MCF 10A (cell line): Measurements from ENCODE around the gene B9D2. TPM values are rescaled to one million over a fixed set of nuclear protein-coding genes. Genes with fewer than 3 reads are reported as not detected.
A peak's percentile ranks its signal among the peaks of the same experiment; 100 is the strongest.

Source experiments
- BruUV-seq: library from RNA; stranded (reverse); fragments of 400-500 nt; replicated peaks from 2 replicates; lab custom pipeline; 2021; lab: Mats Ljungman, UMichigan
- CTCF ChIA-PET: fragments of 300-600 bp; sonication (Branson Sonifier 250); formaldehyde crosslinking; extraction: SDS; loops from one replicate; lab custom pipeline; 2021; ENCODE audit warnings: antibody characterized with exemption, inconsistent platforms; lab: Yijun Ruan, JAX
- POLR2A ChIA-PET: fragments of 300-600, 350-650 bp; sonication (Branson Sonifier 250); formaldehyde crosslinking; extraction: SDS; loops from one replicate; lab custom pipeline; 2020; ENCODE audit warnings: antibody characterized with exemption, inconsistent platforms; lab: Yijun Ruan, JAX
- DNase-seq: peaks from one replicate; pipeline ENCODE4 v3.0.0-alpha.2; 2018; ENCODE audit not compliant: unreplicated experiment
- H3K27ac Mint-ChIP-seq: one replicate; pipeline ENCODE4 v1.8.0; 2022; ENCODE audit warnings: mild to moderate bottlenecking, low read depth, mixed read lengths; ENCODE audit not compliant: unreplicated experiment
- H3K27me3 Mint-ChIP-seq: one replicate; pipeline ENCODE4 v1.8.0; 2022; ENCODE audit warnings: mixed read lengths; ENCODE audit not compliant: insufficient read depth, unreplicated experiment
- H3K36me3 Mint-ChIP-seq: one replicate; pipeline ENCODE4 v1.8.0; 2022; ENCODE audit warnings: mild to moderate bottlenecking, moderate library complexity, mixed read lengths; ENCODE audit not compliant: insufficient read depth, unreplicated experiment
- H3K4me1 Mint-ChIP-seq: one replicate; pipeline ENCODE4 v1.8.0; 2022; ENCODE audit warnings: mixed read lengths; ENCODE audit not compliant: insufficient read depth, unreplicated experiment
- H3K4me3 Mint-ChIP-seq: one replicate; pipeline ENCODE4 v1.8.0; 2022; ENCODE audit warnings: mild to moderate bottlenecking, moderate library complexity, mixed read lengths; ENCODE audit not compliant: unreplicated experiment
- H3K9me3 Mint-ChIP-seq: one replicate; pipeline ENCODE4 v1.8.0; 2022; ENCODE audit warnings: mixed read lengths; ENCODE audit not compliant: unreplicated experiment
- CTCF ChIP-seq: fragments of 200-600 bp; IDR thresholded peaks from one replicate; pipeline ENCODE4 v1.8.0; 2022; ENCODE audit warnings: antibody characterized with exemption, mild to moderate bottlenecking; ENCODE audit not compliant: unreplicated experiment
- intact Hi-C: fragments of 100-400 bp; cut with micrococcal nuclease; formaldehyde crosslinking; loops from 2 replicates; pipeline ENCODE4 v1.14.1; 2022
- total RNA-seq: library from RNA; stranded (reverse); gene quantifications from 2 replicates; pipeline ENCODE4 v1.2.3, GENCODE V29; 2022

B9D2 gene
- total RNA-seq, 1 experiment from 2014 or later: 5.7 TPM

- POLR2A ChIA-PET: interaction anchor here (0.8 to 1.5 kb wide), 3 partner anchors 10 to 61 kb away, joined by 3 to 6 read pairs (median 5); partner anchors contain the start of gene B9D2
- CTCF ChIA-PET: interaction anchor here (0.6 kb wide), 1 partner anchor 28 kb away, joined by 3 read pairs; no protein-coding TSS in a partner anchor
- H3K36me3 Mint-ChIP-seq: peaks cover 15% of the 10 kb centered on the region
Observed at GRCh38 chr19:41377977-41378709, 14.2 kb upstream of the B9D2 start.

GRCh38 chr19:41376998-41377365 lies 13.0 kb upstream of the B9D2 start:
- H3K4me1 Mint-ChIP-seq: peaks cover 35% of the 10 kb centered on the region
- peaks cover 18% of the 10 kb centered on the region for H3K36me3 Mint-ChIP-seq
- H3K27me3 Mint-ChIP-seq: no peaks in the 10 kb centered on the region
- TF ChIP-seq CTCF: no peak
- ChIA-PET POLR2A (interaction anchor here (3.2 kb wide), 1 partner anchor 13 kb away, joined by 13 read pairs; the partner anchor contains the start of gene B9D2), CTCF (interaction anchor here (1.0 kb wide), 1 partner anchor 21 kb away, joined by 3 read pairs; no protein-coding TSS in a partner anchor)
- H3K4me3 Mint-ChIP-seq: peak overlapping the region; percentile 48
- H3K9me3 Mint-ChIP-seq: no peaks in the 10 kb centered on the region
- no peak overlapping the region for H3K27ac Mint-ChIP-seq
- intact Hi-C loops: no loop called here
- no peak for DNase-seq
- no TSS peak for BruUV-seq

More at GRCh38 chr19:41377977-41378709, 14.2 kb upstream of the B9D2 start:
- Mint-ChIP-seq H3K27ac (no peak overlapping the region), H3K4me1 (peaks cover 35% of the 10 kb centered on the region), H3K9me3 (no peaks in the 10 kb centered on the region), H3K4me3 (no peak overlapping the region), H3K27me3 (no peaks in the 10 kb centered on the region)
- intact Hi-C loops: no loop called here
- TF ChIP-seq CTCF: no peak
- no peak for DNase-seq
- BruUV-seq: no TSS peak

GRCh38 chr19:41376241-41376997 lies 12.5 kb upstream of the B9D2 start, which contains the start of gene TMEM91:
Gene TMEM91, plus strand, starts transcription at chr19:41376533. Its CDS starts 1,777 bp downstream, at chr19:41378310.
- H3K27me3 Mint-ChIP-seq: no peaks in the 10 kb centered on the region
- POLR2A ChIA-PET: interaction anchor here (1.6 to 3.2 kb wide), 2 partner anchors 12 to 49 kb away, joined by 4 to 13 read pairs; partner anchors contain the start of gene B9D2
- peak within 1 kb of the TSS; percentile 48 for H3K4me3 Mint-ChIP-seq
- peak; percentile 51 for DNase-seq
- CTCF ChIA-PET: interaction anchor here (1.0 kb wide), 1 partner anchor 21 kb away, joined by 3 read pairs; no protein-coding TSS in a partner anchor
- TF ChIP-seq CTCF: no peak
- intact Hi-C loops: no loop called here
- peaks cover 37% of the 10 kb centered on the region for H3K4me1 Mint-ChIP-seq
- H3K36me3 Mint-ChIP-seq: peaks cover 13% of the 10 kb centered on the region
- no peak within 1 kb of the TSS for H3K27ac Mint-ChIP-seq
- BruUV-seq: no TSS peak
- H3K9me3 Mint-ChIP-seq: no peaks in the 10 kb centered on the region

GRCh38 chr19:41373993-41374392 lies 10.0 kb upstream of the B9D2 start:
- ChIA-PET CTCF (no interaction called here), POLR2A (interaction anchor here (3.2 kb wide), 1 partner anchor 10 kb away, joined by 13 read pairs; the partner anchor contains the start of gene B9D2)
- Mint-ChIP-seq H3K27me3 (no peaks in the 10 kb centered on the region), H3K36me3 (peaks cover 12% of the 10 kb centered on the region), H3K27ac (peak overlapping the region; percentile 17), H3K4me3 (no peak overlapping the region), H3K9me3 (no peaks in the 10 kb centered on the region), H3K4me1 (peaks cover 29% of the 10 kb centered on the region)
- no TSS peak for BruUV-seq
- peak; percentile 94 for DNase-seq
- no peak for TF ChIP-seq CTCF
- intact Hi-C loops: no loop called here
